Subcutaneous preadipocyte (primary cell): ENCODE results near the gene DOLK. TPM values are rescaled to one million over a fixed set of nuclear protein-coding genes. Genes with fewer than 3 reads are reported as not detected.

ENCODE experiments used
- total RNA-seq: library from RNA; depleted of rRNA; stranded (reverse); fragments of >200 nt; gene quantifications from 2 replicates; pipeline ENCODE4 v1.2.3, GENCODE V29; 2012

Gene DOLK
- 22.4 and 27.6 TPM in 2 replicates for total RNA-seq

DNA sequence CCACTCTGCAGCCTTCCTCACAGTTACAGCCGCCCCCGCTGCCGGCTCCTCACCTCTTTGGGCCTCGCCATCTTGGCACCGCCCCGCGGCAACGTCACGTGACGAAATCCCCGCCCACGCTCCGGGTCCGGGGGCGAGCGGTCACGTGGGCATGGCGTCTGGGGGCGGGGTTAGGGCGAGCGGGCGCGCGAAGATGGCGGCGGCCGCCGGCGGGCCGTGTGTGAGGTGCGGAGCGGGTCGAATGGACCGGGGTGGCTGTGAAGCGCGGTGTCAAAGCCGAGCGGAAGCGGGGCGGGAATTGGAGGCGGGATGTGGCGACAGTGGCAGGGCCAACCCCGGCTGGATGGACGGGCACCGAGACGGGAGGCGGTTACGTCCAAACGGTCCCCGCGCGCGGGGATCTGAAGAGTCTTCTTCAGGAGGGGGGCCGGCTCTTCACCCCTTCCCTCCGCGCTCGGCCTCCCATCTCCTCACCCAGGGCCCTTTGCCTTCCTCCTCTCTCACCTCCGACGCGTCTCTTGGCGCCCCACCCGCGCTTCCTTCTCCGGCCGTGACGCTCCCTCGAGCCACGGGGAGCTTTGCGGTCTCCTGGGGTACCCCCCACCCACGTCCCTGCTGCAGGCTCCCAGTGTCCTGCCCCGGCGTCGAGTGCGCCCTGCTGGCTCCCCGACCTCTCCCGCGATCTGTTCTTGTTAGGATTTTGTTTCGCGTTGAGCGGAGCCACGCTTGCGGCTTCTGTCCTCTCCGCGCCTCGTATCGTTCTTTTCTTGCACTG is at the start of gene DOLK, which contains the start of gene NUP188:
TSS of gene DOLK (minus strand) at position 77 of the 775 bp plus-strand sequence. CDS start 300 bp downstream, outside the sequence.
TSS of gene NUP188 (plus strand) at position 173 of the 775 bp plus-strand sequence. CDS start at position 194, 21 bp downstream.

DNA sequence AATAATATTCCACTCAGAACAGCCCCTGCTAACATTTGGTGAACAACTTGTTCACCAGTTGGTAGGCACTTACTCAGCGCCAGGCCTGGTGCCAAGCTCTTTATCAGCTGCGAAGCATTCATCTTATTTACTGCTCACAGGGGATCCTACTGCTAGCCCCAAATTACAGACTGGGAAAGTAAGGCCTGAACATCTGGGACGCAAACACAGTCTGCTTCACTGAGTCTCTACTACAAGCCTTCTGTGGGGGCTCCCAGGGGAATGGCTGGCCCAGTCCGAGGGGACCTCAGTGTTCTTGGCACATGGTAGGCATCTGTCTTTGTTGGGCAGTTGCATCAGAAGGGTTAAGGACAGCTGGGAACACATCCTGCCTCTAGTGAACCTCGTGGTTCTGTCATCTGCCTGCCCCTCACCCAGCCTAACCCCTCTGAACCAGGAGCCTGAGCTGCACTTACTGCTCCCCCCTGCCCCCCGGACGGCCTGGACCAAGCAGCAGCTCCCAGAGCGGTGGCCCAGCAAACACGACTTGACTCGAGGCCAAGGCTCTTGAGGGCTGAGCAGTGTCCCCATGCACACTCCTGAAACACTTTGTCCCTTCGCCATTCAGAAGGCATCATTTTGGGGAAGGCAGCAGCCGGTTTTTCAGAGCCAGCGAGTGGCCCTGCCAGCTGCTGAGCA is 26.9 kb downstream of the DOLK start, which contains the start of gene PHYHD1:
TSS of gene PHYHD1 (plus strand) at position 602 of the 678 bp plus-strand sequence. CDS start 1,342 bp downstream, outside the sequence.

Other genes starting within 250 kb of the DOLK start
- gene PKN3, start 245.1 kb downstream of the DOLK start, total RNA-seq: 1.8 and 3.3 TPM in 2 replicates
- gene ZDHHC12, start 223.5 kb downstream of the DOLK start, total RNA-seq: 28.2 and 34.2 TPM in 2 replicates
- gene ZER1, start 175.7 kb downstream of the DOLK start, total RNA-seq: 16.8 and 17.3 TPM in 2 replicates
- gene TBC1D13, start 160.3 kb downstream of the DOLK start, total RNA-seq: 8.8 and 9.2 TPM in 2 replicates
- 20.6 and 22.7 TPM in 2 replicates for gene ENDOG, start 129.1 kb downstream of the DOLK start, total RNA-seq
- 15.1 and 20.5 TPM in 2 replicates for gene SPOUT1, start 117.8 kb downstream of the DOLK start, total RNA-seq
- 7.3 and 9.8 TPM in 2 replicates for gene KYAT1, start 65.7 kb downstream of the DOLK start, total RNA-seq
- 41.5 and 54.5 TPM in 2 replicates for gene LRRC8A, start 65.5 kb downstream of the DOLK start, total RNA-seq
- gene PHYHD1, start 26.6 kb downstream of the DOLK start, total RNA-seq: 3.3 and 11.4 TPM in 2 replicates
- 51.4 and 80.2 TPM in 2 replicates for gene NUP188, start 96 bp upstream of the DOLK start, total RNA-seq
- gene SH3GLB2, start 80.7 kb upstream of the DOLK start, total RNA-seq: 30.5 and 36.8 TPM in 2 replicates
- gene MIGA2, start 89.0 kb upstream of the DOLK start, total RNA-seq: 16.9 and 24.6 TPM in 2 replicates
- 8.1 and 11.3 TPM in 2 replicates for gene DOLPP1, start 133.5 kb upstream of the DOLK start, total RNA-seq
- gene CRAT, start 163.2 kb upstream of the DOLK start, total RNA-seq: 67.1 and 81.9 TPM in 2 replicates
- gene PTPA, start 163.8 kb upstream of the DOLK start, total RNA-seq: 71.3 and 81.3 TPM in 2 replicates
- gene IER5L, start 230.7 kb upstream of the DOLK start, total RNA-seq: 39.5 and 47.0 TPM in 2 replicates